ENCODE measurements around the gene ZFTA.
A peak's percentile ranks its signal among the peaks of the same experiment; 100 is the strongest.

Gene ZFTA

DNA sequence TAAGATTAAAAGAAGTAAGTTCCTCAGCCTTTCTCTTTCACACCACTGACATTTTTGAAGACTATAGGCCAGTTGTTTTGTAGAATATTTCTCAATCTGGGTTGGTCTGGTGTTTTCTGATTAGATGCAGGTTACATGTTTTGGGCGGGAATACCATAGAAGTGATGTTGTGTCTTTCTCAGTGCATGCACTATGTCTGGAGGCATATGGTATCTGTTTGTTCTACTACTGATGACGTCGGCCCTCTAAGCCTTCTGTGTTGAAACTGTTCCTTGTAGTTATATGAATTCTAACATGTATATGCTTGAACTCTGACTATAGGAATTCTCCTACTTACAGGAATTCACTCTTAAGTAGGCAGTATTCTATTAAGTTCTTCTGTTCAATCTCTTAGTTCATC, 21.6 kb downstream of the ZFTA start:
- no peak overlapping the region for H3K4me3 Mint-ChIP-seq
- CTCF ChIA-PET: no interaction called here
- H3K4me1 Mint-ChIP-seq: no peaks in the 10 kb centered on the region
- H3K27ac Mint-ChIP-seq: no peak overlapping the region
- no peaks in the 10 kb centered on the region for H3K9me3 Mint-ChIP-seq
- H3K27me3 Mint-ChIP-seq: no peaks in the 10 kb centered on the region
- DNase-seq: no peak
- H3K36me3 Mint-ChIP-seq: peaks cover 12% of the 10 kb centered on the region

DNA sequence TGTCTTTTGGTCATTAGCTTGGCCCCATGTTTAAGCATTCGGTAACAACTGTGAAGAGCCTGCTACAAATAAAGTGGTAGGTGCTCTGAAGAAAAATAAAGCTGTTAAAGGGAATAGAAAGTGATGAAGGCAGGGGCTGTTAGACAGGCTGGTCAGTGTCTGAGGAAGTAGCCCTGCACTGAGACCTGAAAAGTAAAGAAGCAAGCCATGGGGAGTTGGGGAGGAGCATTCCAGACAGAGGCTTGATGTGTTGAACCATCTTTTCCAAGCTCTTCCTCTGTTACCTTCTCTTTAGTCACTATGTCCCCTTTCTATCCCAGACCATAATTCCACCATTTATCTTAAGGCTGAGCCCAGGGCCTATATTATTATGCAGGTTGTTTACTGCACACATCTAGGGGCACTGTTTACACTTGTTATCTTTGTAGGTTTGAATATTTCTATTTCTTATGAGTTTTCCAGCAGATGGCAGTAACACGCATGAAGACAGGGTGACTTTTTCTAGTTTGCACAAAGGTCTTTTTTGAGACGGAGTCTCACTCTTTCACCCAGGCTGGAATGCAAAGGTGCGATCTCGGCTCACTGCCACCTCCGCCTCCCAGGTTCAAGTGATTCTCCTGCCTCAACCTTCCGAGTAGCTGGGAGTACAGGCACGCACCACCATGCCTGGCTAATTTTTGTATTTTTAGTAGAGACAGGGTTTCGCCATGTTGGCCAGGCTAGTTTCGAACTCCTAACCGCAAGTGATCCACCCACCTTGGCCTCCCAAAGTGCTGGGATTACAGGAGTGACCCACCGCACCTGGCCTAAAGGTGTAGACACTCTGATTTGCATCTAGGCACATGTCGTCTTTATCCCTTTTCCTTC, 23.0 kb downstream of the ZFTA start:
- Mint-ChIP-seq H3K4me3 (no peak overlapping the region), H3K9me3 (no peaks in the 10 kb centered on the region), H3K27ac (no peak overlapping the region), H3K4me1 (no peaks in the 10 kb centered on the region), H3K36me3 (peaks cover 2% of the 10 kb centered on the region), H3K27me3 (no peaks in the 10 kb centered on the region)
- DNase-seq: no peak
- CTCF ChIA-PET: interaction anchor here (0.9 to 1.4 kb wide), 3 partner anchors 106 to 266 kb away, joined by 3 read pairs; no protein-coding TSS in a partner anchor

DNA sequence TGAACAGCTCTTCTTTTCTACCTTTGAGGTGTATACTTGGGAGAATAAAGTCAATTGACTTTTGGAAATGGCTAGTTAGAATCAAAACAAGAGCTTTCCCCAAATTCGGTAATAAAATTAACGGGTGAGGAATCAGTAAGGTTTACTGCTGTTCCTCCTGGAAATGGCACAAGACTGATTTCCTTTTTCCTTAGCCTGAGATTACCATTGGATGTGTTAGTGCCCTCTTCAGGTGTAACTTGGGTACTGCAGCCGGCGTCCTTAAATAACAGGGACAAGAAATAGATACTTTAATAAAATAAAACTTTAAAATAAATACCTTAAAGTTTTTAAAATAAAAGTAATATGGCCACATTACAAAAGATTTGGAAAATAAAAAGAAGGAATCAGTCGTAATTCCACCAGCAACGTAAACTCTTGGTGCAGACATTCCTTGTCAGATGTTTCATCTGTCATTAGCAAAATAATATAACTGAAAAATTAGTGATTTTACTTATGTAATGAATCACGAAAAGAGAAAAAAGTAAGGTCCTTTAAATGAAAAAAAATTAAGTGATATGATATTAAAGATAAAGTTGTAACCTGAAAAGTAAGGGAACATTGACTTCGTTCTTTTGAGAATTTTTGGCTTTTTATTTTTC, 29.7 kb downstream of the ZFTA start:
- peak; percentile 77 for DNase-seq
- no peaks in the 10 kb centered on the region for H3K9me3 Mint-ChIP-seq
- no peak overlapping the region for H3K4me3 Mint-ChIP-seq
- H3K27ac Mint-ChIP-seq: no peak overlapping the region
- H3K36me3 Mint-ChIP-seq: no peaks in the 10 kb centered on the region
- peaks cover 2% of the 10 kb centered on the region for H3K4me1 Mint-ChIP-seq
- H3K27me3 Mint-ChIP-seq: no peaks in the 10 kb centered on the region
- CTCF ChIA-PET: interaction anchor here (0.5 to 2.7 kb wide), 18 partner anchors 10 to 831 kb away, joined by 3 to 19 read pairs (median 4); no protein-coding TSS in a partner anchor

DNA sequence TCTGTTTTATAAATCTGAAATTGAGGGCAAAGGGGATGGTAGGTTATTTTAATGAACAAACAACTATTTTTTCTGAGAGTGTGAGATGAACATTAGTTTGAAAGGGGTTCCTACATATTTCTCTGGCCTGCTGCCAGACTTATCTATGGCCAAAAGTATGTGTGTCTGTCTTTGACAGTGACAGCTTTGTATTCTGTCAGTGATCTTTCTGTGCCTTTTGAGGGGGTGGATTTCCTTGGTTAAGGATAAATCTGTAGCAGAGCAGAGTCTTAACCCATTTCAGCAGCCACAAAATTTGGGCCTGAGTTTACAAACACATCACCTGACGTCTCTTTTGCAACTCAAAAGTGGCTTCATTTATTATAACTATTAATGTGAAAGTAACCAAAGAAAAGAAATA, 30.9 kb downstream of the ZFTA start:
- peaks cover 2% of the 10 kb centered on the region for H3K4me1 Mint-ChIP-seq
- no peak for DNase-seq
- H3K27me3 Mint-ChIP-seq: no peaks in the 10 kb centered on the region
- H3K4me3 Mint-ChIP-seq: no peak overlapping the region
- no peaks in the 10 kb centered on the region for H3K36me3 Mint-ChIP-seq
- CTCF ChIA-PET: interaction anchor here (0.6 to 2.7 kb wide), 9 partner anchors 11 to 278 kb away, joined by 3 to 19 read pairs (median 5); no protein-coding TSS in a partner anchor
- no peaks in the 10 kb centered on the region for H3K9me3 Mint-ChIP-seq
- H3K27ac Mint-ChIP-seq: no peak overlapping the region

DNA sequence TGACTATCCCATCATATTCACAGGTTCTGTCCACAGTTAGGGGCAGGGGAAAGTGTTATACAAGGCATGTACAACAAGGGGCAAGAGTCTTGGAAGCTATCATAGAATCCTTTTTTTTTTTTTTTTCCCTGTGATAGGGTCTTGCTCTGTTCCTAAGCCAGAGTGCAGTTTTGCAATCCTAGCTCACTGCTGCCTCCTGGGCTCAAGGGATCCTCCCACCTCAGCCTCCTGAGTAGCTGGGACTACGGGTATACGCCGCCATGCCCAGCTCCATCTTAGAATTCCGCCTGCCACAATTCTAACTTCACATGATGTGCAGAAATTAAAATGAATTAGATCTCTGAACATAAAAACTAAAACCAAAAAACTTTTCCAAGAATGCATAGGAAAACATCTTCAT, 31.7 kb downstream of the ZFTA start:
- no peak overlapping the region for H3K27ac Mint-ChIP-seq
- H3K4me3 Mint-ChIP-seq: no peak overlapping the region
- CTCF ChIA-PET: interaction anchor here (1.1 to 1.8 kb wide), 2 partner anchors 13 to 93 kb away, joined by 3 to 4 read pairs; no protein-coding TSS in a partner anchor
- H3K36me3 Mint-ChIP-seq: no peaks in the 10 kb centered on the region
- no peaks in the 10 kb centered on the region for H3K27me3 Mint-ChIP-seq
- H3K4me1 Mint-ChIP-seq: peaks cover 2% of the 10 kb centered on the region
- H3K9me3 Mint-ChIP-seq: no peaks in the 10 kb centered on the region
- DNase-seq: no peak

DNA sequence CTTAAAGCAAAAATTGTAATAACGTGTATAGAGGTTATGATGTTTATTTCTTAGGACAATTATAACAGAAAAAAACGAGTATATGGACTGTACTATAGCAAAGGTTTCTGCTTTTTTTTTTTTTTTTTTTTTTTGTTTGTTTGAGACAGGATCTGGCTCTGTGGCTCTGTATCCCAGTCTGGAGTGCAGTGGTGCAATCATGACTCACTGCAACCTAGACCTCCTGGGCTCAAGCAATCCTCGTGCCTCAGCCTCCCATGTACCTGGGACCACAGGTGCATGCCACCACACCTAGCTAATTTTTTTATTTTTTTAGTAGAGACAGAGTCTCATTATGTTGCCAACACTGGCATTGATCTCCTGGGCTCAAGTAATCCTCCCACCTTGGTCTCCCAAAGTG, 39.2 kb downstream of the ZFTA start:
- Mint-ChIP-seq H3K4me3 (no peak overlapping the region), H3K27me3 (no peaks in the 10 kb centered on the region), H3K36me3 (no peaks in the 10 kb centered on the region), H3K27ac (no peak overlapping the region), H3K4me1 (no peaks in the 10 kb centered on the region), H3K9me3 (no peaks in the 10 kb centered on the region)
- CTCF ChIA-PET: no interaction called here
- no peak for DNase-seq

DNA sequence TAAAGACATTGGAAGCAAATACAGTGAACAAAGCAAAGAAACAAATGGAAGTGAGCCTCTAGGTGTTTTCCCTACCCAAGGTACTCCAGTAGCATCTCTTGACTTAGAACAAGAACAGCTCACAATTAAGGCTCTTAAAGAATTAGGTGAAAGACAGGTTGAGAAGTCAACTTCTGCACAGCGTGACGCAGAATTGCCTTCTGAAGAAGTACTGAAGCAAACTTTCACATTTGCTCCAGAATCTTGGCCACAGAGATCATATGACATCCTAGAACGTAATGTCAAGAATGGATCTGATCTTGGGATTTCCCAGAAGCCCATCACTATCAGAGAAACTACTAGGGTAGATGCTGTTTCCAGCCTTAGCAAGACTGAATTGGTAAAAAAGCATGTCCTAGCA, 48.0 kb downstream of the ZFTA start:
- no peak for DNase-seq
- peaks cover 4% of the 10 kb centered on the region for H3K36me3 Mint-ChIP-seq
- no peaks in the 10 kb centered on the region for H3K9me3 Mint-ChIP-seq
- H3K4me3 Mint-ChIP-seq: no peak overlapping the region
- H3K27me3 Mint-ChIP-seq: no peaks in the 10 kb centered on the region
- H3K27ac Mint-ChIP-seq: no peak overlapping the region
- H3K4me1 Mint-ChIP-seq: no peaks in the 10 kb centered on the region
- CTCF ChIA-PET: interaction anchor here (0.7 to 1.0 kb wide), 2 partner anchors 15 to 21 kb away, joined by 3 read pairs; no protein-coding TSS in a partner anchor

DNA sequence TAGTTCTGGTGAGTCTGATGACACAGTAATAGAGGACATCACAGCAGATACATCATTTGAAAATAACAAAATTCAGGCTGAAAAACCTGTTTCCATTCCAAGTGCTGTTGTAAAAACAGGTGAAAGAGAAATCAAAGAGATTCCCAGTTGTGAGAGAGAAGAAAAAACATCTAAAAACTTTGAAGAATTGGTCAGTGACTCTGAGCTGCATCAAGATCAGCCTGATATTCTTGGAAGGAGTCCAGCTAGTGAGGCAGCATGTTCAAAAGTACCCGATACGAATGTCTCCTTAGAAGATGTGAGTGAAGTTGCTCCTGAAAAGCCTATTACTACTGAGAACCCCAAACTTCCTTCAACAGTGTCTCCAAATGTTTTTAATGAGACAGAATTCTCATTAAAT, 48.6 kb downstream of the ZFTA start:
- CTCF ChIA-PET: interaction anchor here (0.7 to 1.0 kb wide), 2 partner anchors 14 to 21 kb away, joined by 3 read pairs; no protein-coding TSS in a partner anchor
- no peak overlapping the region for H3K27ac Mint-ChIP-seq
- peaks cover 6% of the 10 kb centered on the region for H3K36me3 Mint-ChIP-seq

DNA sequence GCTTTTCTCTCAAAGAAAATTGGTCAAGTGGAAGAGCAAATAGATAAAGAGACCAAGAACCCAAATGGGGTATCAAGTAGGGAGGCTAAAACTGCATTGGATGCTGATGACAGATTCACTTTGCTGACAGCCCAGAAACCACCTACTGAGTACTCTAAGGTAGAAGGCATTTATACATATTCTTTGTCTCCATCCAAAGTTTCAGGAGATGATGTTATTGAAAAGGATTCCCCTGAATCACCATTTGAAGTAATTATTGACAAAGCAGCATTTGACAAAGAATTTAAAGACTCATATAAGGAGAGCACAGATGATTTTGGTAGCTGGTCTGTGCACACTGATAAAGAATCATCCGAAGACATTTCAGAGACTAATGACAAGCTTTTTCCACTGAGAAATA, 49.6 kb downstream of the ZFTA start:
- peaks cover 6% of the 10 kb centered on the region for H3K36me3 Mint-ChIP-seq
- CTCF ChIA-PET: no interaction called here

More for the DNA sequence above, 48.6 kb downstream of the ZFTA start:
- Mint-ChIP-seq H3K4me1 (no peaks in the 10 kb centered on the region), H3K9me3 (no peaks in the 10 kb centered on the region), H3K27me3 (no peaks in the 10 kb centered on the region), H3K4me3 (no peak overlapping the region)
- no peak for DNase-seq

More for the DNA sequence above, 49.6 kb downstream of the ZFTA start:
- Mint-ChIP-seq H3K27ac (no peak overlapping the region), H3K9me3 (no peaks in the 10 kb centered on the region), H3K27me3 (no peaks in the 10 kb centered on the region), H3K4me1 (no peaks in the 10 kb centered on the region), H3K4me3 (no peak overlapping the region)
- no peak for DNase-seq

Data from activated naive CD4-positive, alpha-beta T cell treated with anti-CD3 and anti-CD28 coated beads, Interleukin-2, amount 10 ng/mL, durations not matched to agents 7 days and 5 days (primary cell).